ENCODE measurements around the gene THADA. TPM values are rescaled to one million over a fixed set of nuclear protein-coding genes. Genes with fewer than 3 reads are reported as not detected.

The THADA gene, protein sequence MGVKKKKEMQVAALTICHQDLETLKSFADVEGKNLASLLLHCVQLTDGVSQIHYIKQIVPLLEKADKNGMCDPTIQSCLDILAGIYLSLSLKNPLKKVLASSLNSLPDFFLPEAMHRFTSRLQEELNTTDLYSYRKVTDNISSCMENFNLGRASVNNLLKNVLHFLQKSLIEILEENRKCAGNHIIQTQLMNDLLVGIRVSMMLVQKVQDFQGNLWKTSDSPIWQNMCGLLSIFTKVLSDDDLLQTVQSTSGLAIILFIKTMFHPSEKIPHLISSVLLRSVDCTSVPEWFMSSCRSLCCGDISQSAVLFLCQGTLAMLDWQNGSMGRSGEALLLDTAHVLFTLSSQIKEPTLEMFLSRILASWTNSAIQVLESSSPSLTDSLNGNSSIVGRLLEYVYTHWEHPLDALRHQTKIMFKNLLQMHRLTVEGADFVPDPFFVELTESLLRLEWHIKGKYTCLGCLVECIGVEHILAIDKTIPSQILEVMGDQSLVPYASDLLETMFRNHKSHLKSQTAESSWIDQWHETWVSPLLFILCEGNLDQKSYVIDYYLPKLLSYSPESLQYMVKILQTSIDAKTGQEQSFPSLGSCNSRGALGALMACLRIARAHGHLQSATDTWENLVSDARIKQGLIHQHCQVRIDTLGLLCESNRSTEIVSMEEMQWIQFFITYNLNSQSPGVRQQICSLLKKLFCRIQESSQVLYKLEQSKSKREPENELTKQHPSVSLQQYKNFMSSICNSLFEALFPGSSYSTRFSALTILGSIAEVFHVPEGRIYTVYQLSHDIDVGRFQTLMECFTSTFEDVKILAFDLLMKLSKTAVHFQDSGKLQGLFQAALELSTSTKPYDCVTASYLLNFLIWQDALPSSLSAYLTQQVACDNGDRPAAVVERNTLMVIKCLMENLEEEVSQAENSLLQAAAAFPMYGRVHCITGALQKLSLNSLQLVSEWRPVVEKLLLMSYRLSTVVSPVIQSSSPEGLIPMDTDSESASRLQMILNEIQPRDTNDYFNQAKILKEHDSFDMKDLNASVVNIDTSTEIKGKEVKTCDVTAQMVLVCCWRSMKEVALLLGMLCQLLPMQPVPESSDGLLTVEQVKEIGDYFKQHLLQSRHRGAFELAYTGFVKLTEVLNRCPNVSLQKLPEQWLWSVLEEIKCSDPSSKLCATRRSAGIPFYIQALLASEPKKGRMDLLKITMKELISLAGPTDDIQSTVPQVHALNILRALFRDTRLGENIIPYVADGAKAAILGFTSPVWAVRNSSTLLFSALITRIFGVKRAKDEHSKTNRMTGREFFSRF (N-terminal part only)
- 16.2 and 18.2 TPM in 2 replicates for total RNA-seq

DNA sequence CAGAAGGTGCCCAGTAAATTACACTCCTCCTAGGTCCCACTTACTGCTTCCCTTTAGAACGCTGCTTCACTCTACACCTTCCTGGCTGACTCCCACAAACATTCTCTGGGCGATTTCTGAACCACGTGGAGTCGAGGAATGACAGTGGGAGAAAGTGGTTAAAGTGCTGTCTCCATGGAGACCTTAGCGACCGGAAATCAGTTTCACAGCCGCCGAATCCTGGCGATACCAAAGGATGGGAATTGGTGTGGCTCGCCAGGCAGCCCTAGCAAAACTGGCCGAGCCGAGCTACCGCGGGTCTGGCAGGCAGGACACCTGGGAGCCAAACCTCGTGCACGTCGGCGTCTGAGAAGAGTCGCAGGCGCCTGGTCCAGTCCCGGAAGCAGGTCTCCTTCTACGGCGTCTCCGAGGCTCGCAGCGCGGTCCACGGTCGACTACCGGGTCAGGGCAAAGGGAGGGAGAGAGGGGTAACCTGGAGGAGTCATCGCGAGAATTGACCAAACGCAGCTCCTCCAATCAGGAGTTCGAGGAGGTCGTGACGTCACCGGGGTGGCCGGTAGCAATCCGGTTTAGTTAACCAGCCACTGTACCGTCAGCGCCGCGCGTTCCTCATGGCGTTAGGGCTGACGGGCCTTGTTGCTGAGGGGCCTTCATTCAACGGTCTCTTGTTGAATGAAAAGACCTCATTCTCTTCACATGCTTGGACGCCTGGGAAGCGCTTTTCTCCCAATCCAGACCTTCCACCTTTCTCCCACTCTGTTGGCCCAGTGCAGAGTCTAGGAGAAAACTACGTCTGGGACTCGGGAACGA, at the start of gene THADA:
Gene THADA, minus strand, starts transcription at position 436 of the 810 bp plus-strand sequence. CDS start 3,646 bp downstream, outside the sequence.

DNA sequence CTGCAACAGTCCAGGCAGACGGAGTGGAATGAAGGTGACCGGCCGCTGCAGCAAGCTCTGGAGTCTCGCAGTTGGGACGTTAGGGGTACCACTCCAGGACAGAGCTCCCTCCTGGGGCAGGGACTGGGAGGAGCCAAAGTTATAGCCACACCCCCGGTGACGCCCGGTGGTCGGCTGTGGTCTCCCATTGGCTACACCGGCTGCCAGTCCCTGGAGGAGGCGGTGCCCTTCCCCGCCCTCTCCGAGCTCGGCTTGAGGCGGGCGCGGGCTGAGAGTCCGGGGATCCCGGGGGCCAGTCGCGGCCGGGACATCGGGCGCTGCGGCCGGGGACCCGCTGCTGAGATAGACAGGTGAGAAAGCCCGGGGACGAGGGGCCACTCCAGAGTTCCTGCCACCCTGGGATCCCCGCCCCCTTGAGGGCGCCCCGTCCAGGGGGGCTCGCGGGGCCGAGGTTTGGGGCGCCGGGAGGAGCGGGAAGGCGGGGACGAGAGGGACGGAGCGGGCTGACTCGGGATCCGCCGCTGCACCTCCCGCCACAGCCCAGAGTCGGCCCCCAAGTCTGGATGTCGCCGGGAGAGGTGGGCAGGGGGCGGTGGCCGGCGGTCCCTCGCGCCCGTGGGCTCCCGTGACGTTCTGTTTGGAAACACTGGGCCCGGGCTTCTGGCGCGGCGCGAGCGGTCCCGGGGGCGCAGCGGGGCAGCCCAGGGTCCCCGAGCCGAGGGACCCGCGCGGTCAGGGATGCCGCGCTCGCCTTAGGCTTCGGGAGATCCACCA, 41.4 kb upstream of the THADA start, which contains the start of gene PLEKHH2:
Gene PLEKHH2, plus strand, starts transcription at position 231 of the 774 bp plus-strand sequence. CDS start 7,414 bp downstream, outside the sequence.

DNA sequence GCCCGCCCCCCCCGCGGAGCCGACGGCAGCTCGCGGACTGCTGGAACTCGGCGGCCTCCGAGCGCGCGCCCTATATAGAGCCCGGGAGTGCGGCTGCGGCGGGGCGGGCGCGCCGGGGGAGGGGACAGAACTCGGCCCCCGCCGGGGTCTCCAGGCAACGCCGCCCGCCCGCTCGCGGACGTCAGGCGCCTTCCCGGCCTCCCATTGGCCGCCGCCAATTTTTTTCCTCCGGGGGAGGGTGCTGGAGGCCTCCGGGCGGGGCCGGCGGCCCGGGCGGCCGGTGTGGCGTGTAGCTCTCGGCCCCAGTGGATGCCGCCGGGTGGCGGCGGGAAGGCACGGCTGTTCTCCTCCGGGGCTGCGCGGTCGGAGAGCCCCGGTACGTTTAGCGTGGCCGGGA, 369.3 kb downstream of the THADA start, which contains the start of gene ZFP36L2:
Gene ZFP36L2, minus strand, starts transcription at position 49 of the 397 bp plus-strand sequence. CDS start 291 bp downstream, outside the sequence.

Other genes with a start within 250 kb of the THADA start
- 0.05 and 0.13 TPM in 2 replicates for gene PLEKHH2, start 41.2 kb upstream of the THADA start, total RNA-seq
- not detected in 2 replicates for gene C1GALT1C1L, start 80.4 kb upstream of the THADA start, total RNA-seq
- gene DYNC2LI1, start 178.0 kb upstream of the THADA start, total RNA-seq, result 7.4 and 13.9 TPM in 2 replicates
- gene ABCG5, start 242.8 kb upstream of the THADA start, total RNA-seq, result not detected in 2 replicates
- not detected in 2 replicates for gene ABCG8, start 242.9 kb upstream of the THADA start, total RNA-seq

Measured in mammary microvascular endothelial cell (primary cell).